SK-N-SH (cell line): ENCODE data around the gene SPTBN5. TPM values are rescaled to one million over a fixed set of nuclear protein-coding genes. Genes with fewer than 3 reads are reported as not detected.

ENCODE experiments used
- CTCF ChIA-PET: fragments of 300-600, 350-600 bp; formaldehyde crosslinking; extraction: SDS; loops from one replicate; lab custom pipeline; 2021; lab: Yijun Ruan, JAX
- POLR2A ChIA-PET: fragments of 350-600 bp; sonication (Branson Sonifier 250); formaldehyde crosslinking; extraction: SDS; loops from one replicate; lab custom pipeline; 2020; ENCODE audit warnings: antibody characterized with exemption, inconsistent platforms; lab: Yijun Ruan, JAX
- DNase-seq: peaks from one replicate; pipeline ENCODE4 v3.0.0; 2012
- H2AFZ ChIP-seq: fragments of 200-600 bp; sonication (generic); 2 replicates; pipeline ENCODE4 v1.8.1; 2016; ENCODE audit warnings: antibody characterized with exemption, mild to moderate bottlenecking, low read depth
- H3F3A ChIP-seq: fragments of 200-600 bp; sonication (generic); replicated peaks from 2 replicates; pipeline ENCODE3; 2016; ENCODE audit warnings: antibody characterized with exemption, mild to moderate bottlenecking; ENCODE audit not compliant: insufficient read depth
- H3K27ac ChIP-seq, 2 experiments: fragments of 200-500 bp in 1 of 2; fragments of 200-600 bp in 1 of 2; sonication (Bioruptor generic) in 1 of 2; sonication (generic), shearing (Covaris generic) in 1 of 2; 2 replicates each; pipeline versions ENCODE4 v1.5.1 to v1.6.1; 2014 to 2016; ENCODE audit warnings: low read depth in 2 of 2, inconsistent platforms in 1 of 2, low read length in 1 of 2, mild to moderate bottlenecking in 1 of 2, mixed read lengths in 1 of 2
- H3K27me3 ChIP-seq: fragments of 200-600 bp; sonication (generic), shearing (Covaris generic); 2 replicates; pipeline ENCODE4 v1.6.1; 2016; ENCODE audit warnings: mixed run types; ENCODE audit not compliant: insufficient read depth
- H3K36me3 ChIP-seq, 2 experiments: fragments of 200-500 bp in 1 of 2; fragments of 200-600 bp in 1 of 2; sonication (Bioruptor generic) in 1 of 2; sonication (generic) in 1 of 2; replicated peaks in 1 of 2; 2 replicates each; pipeline versions ENCODE3 to v1.5.1; 2014 to 2016; ENCODE audit warnings: low read length in 1 of 2, mild to moderate bottlenecking in 1 of 2; ENCODE audit not compliant: insufficient read depth in 2 of 2, control insufficient read depth in 1 of 2
- H3K4me1 ChIP-seq, 2 experiments: fragments of 200-500 bp in 1 of 2; fragments of 200-600 bp in 1 of 2; sonication (Bioruptor generic) in 1 of 2; sonication (generic), shearing (Covaris generic) in 1 of 2; 2 replicates each; pipeline versions ENCODE4 v1.5.1 to v1.6.1; 2014 to 2016; ENCODE audit warnings: low read depth in 1 of 2, low read length in 1 of 2, mixed run types in 1 of 2; ENCODE audit not compliant: insufficient read depth in 2 of 2, control insufficient read depth in 1 of 2
- H3K4me2 ChIP-seq: fragments of 200-600 bp; sonication (generic), shearing (Covaris generic); 2 replicates; pipeline ENCODE4 v1.6.1; 2017; ENCODE audit warnings: mixed run types
- H3K4me3 ChIP-seq, 2 experiments: fragments of 200-500 bp in 1 of 2; fragments of 200-600 bp in 1 of 2; sonication (Bioruptor generic) in 1 of 2; sonication (generic), shearing (Covaris generic) in 1 of 2; 2 replicates each; pipeline versions ENCODE4 v1.5.1 to v1.8.1; 2014 to 2016; ENCODE audit warnings: low read depth in 2 of 2, inconsistent platforms in 1 of 2, low read length in 1 of 2, mild to moderate bottlenecking in 1 of 2, mixed read lengths in 1 of 2, moderate library complexity in 1 of 2
- H3K79me2 ChIP-seq: fragments of 200-600 bp; sonication (generic); 2 replicates; pipeline ENCODE4 v1.8.1; 2017; ENCODE audit warnings: mild to moderate bottlenecking; ENCODE audit not compliant: insufficient read depth
- H3K9ac ChIP-seq: fragments of 200-600 bp; sonication (generic); 2 replicates; pipeline ENCODE4 v1.6.1; 2017; ENCODE audit warnings: mixed run types
- H3K9me2 ChIP-seq: fragments of 200-600 bp; sonication (generic); 2 replicates; pipeline ENCODE4 v1.6.1; 2017; ENCODE audit warnings: mixed run types
- H3K9me3 ChIP-seq: fragments of 200-600 bp; sonication (generic); 2 replicates; pipeline ENCODE4 v1.6.1; 2017; ENCODE audit warnings: mixed run types, mild to moderate bottlenecking, moderate library complexity
- H4K20me1 ChIP-seq: fragments of 200-600 bp; sonication (generic); 2 replicates; pipeline ENCODE4 v1.6.1; 2017; ENCODE audit warnings: mild to moderate bottlenecking, mixed run types; ENCODE audit not compliant: insufficient read depth
- EP300 ChIP-seq, 2 experiments: IDR thresholded peaks; 2 replicates each; pipeline versions ENCODE4 v1.4.0 to v1.6.1; 2012; ENCODE audit warnings: borderline replicate concordance in 1 of 2, low read depth in 1 of 2, low read length in 1 of 2
- FOXJ3 ChIP-seq: sonication (generic); formaldehyde crosslinking; IDR thresholded peaks from 2 replicates; pipeline ENCODE4 v1.5.1; 2020; ENCODE audit warnings: mild to moderate bottlenecking, missing genetic modification reagents
- MXI1 ChIP-seq: IDR thresholded peaks from 2 replicates; pipeline ENCODE4 v1.6.1; 2012; ENCODE audit warnings: mild to moderate bottlenecking, low read depth, low read length, improper control_type of control experiment
- NRF1 ChIP-seq: IDR thresholded peaks from 2 replicates; pipeline ENCODE4 v1.6.1; 2012; ENCODE audit warnings: low read depth, mild to moderate bottlenecking, low read length
- RAD21 ChIP-seq: IDR thresholded peaks from 2 replicates; pipeline ENCODE4 v1.6.1; 2012; ENCODE audit warnings: mild to moderate bottlenecking, low read length
- RFX5 ChIP-seq: IDR thresholded peaks from 2 replicates; pipeline ENCODE4 v1.6.1; 2012; ENCODE audit warnings: mild to moderate bottlenecking, improper control_type of control experiment, low read length
- TAF1 ChIP-seq: IDR thresholded peaks from 2 replicates; pipeline ENCODE4 v1.6.1; 2012; ENCODE audit warnings: low read depth, mild to moderate bottlenecking, low read length, moderate library complexity, borderline replicate concordance
- TCF12 ChIP-seq: IDR thresholded peaks from 2 replicates; pipeline ENCODE4 v1.4.0; 2012
- USF2 ChIP-seq: fragments of 150-350 bp; IDR thresholded peaks from 2 replicates; pipeline ENCODE4 v1.6.1; 2017; ENCODE audit warnings: antibody characterized with exemption, low read length, low read depth, borderline replicate concordance
- WGBS: methylation state at CpG from one replicate; pipeline ENCODE4 v1.1.6; 2017; ENCODE audit warnings: low lambda C conversion rate; 5-methylcytosine and 5-hydroxymethylcytosine counted together
- polyA plus RNA-seq, 3 experiments: library from polyadenylated mRNA; depleted of rRNA; stranded (reverse); fragments of >200 nt; gene quantifications; 2 replicates each; pipeline ENCODE4 v1.2.3, GENCODE V29; 2012
- TF ChIP-seq, protein P1 (sequence below): fragments of 150-350 bp; IDR thresholded peaks from 2 replicates; pipeline ENCODE4 v1.6.1; 2016; ENCODE audit warnings: mild to moderate bottlenecking, low read depth, low read length
- TF ChIP-seq, protein P2 (sequence below): IDR thresholded peaks from 2 replicates; pipeline ENCODE4 v1.4.0; 2012; ENCODE audit warnings: low read depth
- TF ChIP-seq, protein P3 (sequence below): IDR thresholded peaks from 2 replicates; pipeline ENCODE4; 2012
- TF ChIP-seq, protein P4 (sequence below): IDR thresholded peaks from 2 replicates; pipeline ENCODE4 v1.4.0; 2012; ENCODE audit warnings: low read depth, borderline replicate concordance

Gene SPTBN5
- polyA plus RNA-seq, 1 of the 3 experiments (the other 2 are of a cell fraction), result 0.23 TPM

GRCh38 chr15:41878355-41878699 lies 15.5 kb downstream of the SPTBN5 start (continued):
- TF ChIP-seq USF2 (no peak), FOXJ3 (CRISPR knock-in tag) (no peak), NRF1 (no peak)
- TF ChIP-seq, protein P1, sequence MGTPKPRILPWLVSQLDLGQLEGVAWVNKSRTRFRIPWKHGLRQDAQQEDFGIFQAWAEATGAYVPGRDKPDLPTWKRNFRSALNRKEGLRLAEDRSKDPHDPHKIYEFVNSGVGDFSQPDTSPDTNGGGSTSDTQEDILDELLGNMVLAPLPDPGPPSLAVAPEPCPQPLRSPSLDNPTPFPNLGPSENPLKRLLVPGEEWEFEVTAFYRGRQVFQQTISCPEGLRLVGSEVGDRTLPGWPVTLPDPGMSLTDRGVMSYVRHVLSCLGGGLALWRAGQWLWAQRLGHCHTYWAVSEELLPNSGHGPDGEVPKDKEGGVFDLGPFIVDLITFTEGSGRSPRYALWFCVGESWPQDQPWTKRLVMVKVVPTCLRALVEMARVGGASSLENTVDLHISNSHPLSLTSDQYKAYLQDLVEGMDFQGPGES, result no peak

GRCh38 chr15:41877631-41878354 lies 16.1 kb downstream of the SPTBN5 start:
- Histone ChIP-seq H3K79me2 (no peaks in the 10 kb centered on the region), H3F3A (no peaks in the 10 kb centered on the region), H3K36me3 (no peaks in the 10 kb centered on the region), H3K4me2 (no peak overlapping the region), H4K20me1 (no peaks in the 10 kb centered on the region), H2AFZ (no peak overlapping the region), H3K4me3 (no peak overlapping the region), H3K4me1 (peaks cover 0 to 25% of the 10 kb centered on the region in 2 experiments; a peak in 1 of 4 replicates), H3K27ac (no peak overlapping the region), H3K9ac (no peak overlapping the region), H3K9me3 (no peaks in the 10 kb centered on the region), H3K27me3 (no peaks in the 10 kb centered on the region), H3K9me2 (no peaks in the 10 kb centered on the region)
- no peak for DNase-seq
- WGBS, result 76% methylated on average over 5 of the region's 13 CpGs
- TF ChIP-seq, protein P2, sequence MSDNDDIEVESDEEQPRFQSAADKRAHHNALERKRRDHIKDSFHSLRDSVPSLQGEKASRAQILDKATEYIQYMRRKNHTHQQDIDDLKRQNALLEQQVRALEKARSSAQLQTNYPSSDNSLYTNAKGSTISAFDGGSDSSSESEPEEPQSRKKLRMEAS, result no peak
- TF ChIP-seq, protein P3, sequence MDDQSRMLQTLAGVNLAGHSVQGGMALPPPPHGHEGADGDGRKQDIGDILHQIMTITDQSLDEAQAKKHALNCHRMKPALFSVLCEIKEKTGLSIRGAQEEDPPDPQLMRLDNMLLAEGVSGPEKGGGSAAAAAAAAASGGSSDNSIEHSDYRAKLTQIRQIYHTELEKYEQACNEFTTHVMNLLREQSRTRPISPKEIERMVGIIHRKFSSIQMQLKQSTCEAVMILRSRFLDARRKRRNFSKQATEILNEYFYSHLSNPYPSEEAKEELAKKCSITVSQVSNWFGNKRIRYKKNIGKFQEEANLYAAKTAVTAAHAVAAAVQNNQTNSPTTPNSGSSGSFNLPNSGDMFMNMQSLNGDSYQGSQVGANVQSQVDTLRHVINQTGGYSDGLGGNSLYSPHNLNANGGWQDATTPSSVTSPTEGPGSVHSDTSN, result no peak
- TF ChIP-seq RFX5 (no peak), EP300 (IDR thresholded peaks at IDR 0.05; ENCODE audit: borderline replicate concordance in 1 of 2, low read depth in 1 of 2, low read length in 1 of 2) (no peak), NRF1 (no peak), FOXJ3 (CRISPR knock-in tag) (no peak), RAD21 (no peak), TAF1 (no peak), MXI1 (no peak), TCF12 (no peak)
- TF ChIP-seq, protein P4, sequence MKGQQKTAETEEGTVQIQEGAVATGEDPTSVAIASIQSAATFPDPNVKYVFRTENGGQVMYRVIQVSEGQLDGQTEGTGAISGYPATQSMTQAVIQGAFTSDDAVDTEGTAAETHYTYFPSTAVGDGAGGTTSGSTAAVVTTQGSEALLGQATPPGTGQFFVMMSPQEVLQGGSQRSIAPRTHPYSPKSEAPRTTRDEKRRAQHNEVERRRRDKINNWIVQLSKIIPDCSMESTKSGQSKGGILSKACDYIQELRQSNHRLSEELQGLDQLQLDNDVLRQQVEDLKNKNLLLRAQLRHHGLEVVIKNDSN, result no peak
- ChIA-PET CTCF (interaction anchor here (1.1 to 1.7 kb wide), 2 partner anchors 20 to 66 kb away, joined by 3 to 4 read pairs; no protein-coding TSS in a partner anchor), POLR2A (no interaction called here)
